Mesothelial cell of epicardium (in vitro differentiated cells): ENCODE results near the gene TMEM154. TPM values are rescaled to one million over a fixed set of nuclear protein-coding genes. Genes with fewer than 3 reads are reported as not detected.

Experiments used
- DNase-seq, 2 experiments: peaks; one replicate each; pipeline ENCODE4 v3.0.0; 2021; ENCODE audit warnings: low spot score in 2 of 2; ENCODE audit not compliant: unreplicated experiment in 2 of 2
- H3K27ac Mint-ChIP-seq: 2 replicates; pipeline ENCODE4 v1.8.0; 2021; ENCODE audit warnings: mixed read lengths
- H3K27me3 Mint-ChIP-seq: 2 replicates; pipeline ENCODE4 v1.8.0; 2021; ENCODE audit warnings: low read depth, mixed read lengths
- H3K36me3 Mint-ChIP-seq: 2 replicates; pipeline ENCODE4 v1.8.0; 2021; ENCODE audit warnings: mixed read lengths
- H3K4me1 Mint-ChIP-seq: 2 replicates; pipeline ENCODE4 v1.8.0; 2021; ENCODE audit warnings: mixed read lengths
- H3K4me3 Mint-ChIP-seq: 2 replicates; pipeline ENCODE4 v1.8.0; 2021; ENCODE audit warnings: mild to moderate bottlenecking, moderate library complexity, mixed read lengths
- H3K9me3 Mint-ChIP-seq: 2 replicates; pipeline ENCODE4 v1.8.0; 2021; ENCODE audit warnings: mixed read lengths
- CTCF ChIP-seq: fragments of 200-600 bp; sonication (generic); IDR thresholded peaks from one replicate; pipeline ENCODE4 v1.5.0; 2021; ENCODE audit warnings: antibody characterized with exemption; ENCODE audit not compliant: unreplicated experiment
- total RNA-seq: library from RNA; stranded (reverse); gene quantifications from 3 replicates; pipeline ENCODE4 v1.2.1, GENCODE V29; 2021

TMEM154 gene
- total RNA-seq, 1 donor from 2014 or later = 0.98 TPM

GRCh38 chr4:152610131-152610530 lies 69.7 kb downstream of the TMEM154 start:
- TF ChIP-seq CTCF = no peak
- no peak overlapping the region for H3K27ac Mint-ChIP-seq
- H3K36me3 Mint-ChIP-seq = no peaks in the 10 kb centered on the region
- no peak for DNase-seq
- H3K4me3 Mint-ChIP-seq = no peak overlapping the region
- peaks cover 16% of the 10 kb centered on the region for H3K4me1 Mint-ChIP-seq
- peaks cover 4% of the 10 kb centered on the region for H3K27me3 Mint-ChIP-seq
- H3K9me3 Mint-ChIP-seq = no peaks in the 10 kb centered on the region

GRCh38 chr4:152609481-152609880 lies 70.3 kb downstream of the TMEM154 start:
- no peak overlapping the region for H3K27ac Mint-ChIP-seq
- no peaks in the 10 kb centered on the region for H3K9me3 Mint-ChIP-seq
- no peaks in the 10 kb centered on the region for H3K36me3 Mint-ChIP-seq
- TF ChIP-seq CTCF = no peak
- H3K27me3 Mint-ChIP-seq = peaks cover 4% of the 10 kb centered on the region
- no peak overlapping the region for H3K4me3 Mint-ChIP-seq
- DNase-seq = no peak
- H3K4me1 Mint-ChIP-seq = peaks cover 16% of the 10 kb centered on the region

- no peak for DNase-seq
- no peak for TF ChIP-seq CTCF
- peaks cover 3% of the 10 kb centered on the region for H3K9me3 Mint-ChIP-seq
- no peak overlapping the region for H3K4me3 Mint-ChIP-seq
- no peaks in the 10 kb centered on the region for H3K27me3 Mint-ChIP-seq
- H3K4me1 Mint-ChIP-seq = peaks cover 16% of the 10 kb centered on the region
- no peak overlapping the region for H3K27ac Mint-ChIP-seq
- no peaks in the 10 kb centered on the region for H3K36me3 Mint-ChIP-seq
These were observed 72.6 kb downstream of the TMEM154 start for GRCh38 chr4:152607178-152607577.

GRCh38 chr4:152606753-152607152 lies 73.0 kb downstream of the TMEM154 start:
- peaks cover 16% of the 10 kb centered on the region for H3K4me1 Mint-ChIP-seq
- H3K36me3 Mint-ChIP-seq = no peaks in the 10 kb centered on the region
- H3K9me3 Mint-ChIP-seq = peaks cover 3% of the 10 kb centered on the region
- no peak overlapping the region for H3K27ac Mint-ChIP-seq
- DNase-seq = no peak
- no peak overlapping the region for H3K4me3 Mint-ChIP-seq
- H3K27me3 Mint-ChIP-seq = no peaks in the 10 kb centered on the region
- no peak for TF ChIP-seq CTCF

GRCh38 chr4:152605641-152606335 lies 74.0 kb downstream of the TMEM154 start:
- no peak for TF ChIP-seq CTCF
- Mint-ChIP-seq H3K27me3 (no peaks in the 10 kb centered on the region), H3K27ac (no peak overlapping the region), H3K9me3 (peaks cover 3% of the 10 kb centered on the region), H3K36me3 (no peaks in the 10 kb centered on the region), H3K4me1 (peaks cover 16% of the 10 kb centered on the region), H3K4me3 (no peak overlapping the region)
- DNase-seq = no peak
